HG03575 (cell line): ENCODE data around the gene BRMS1L.

ENCODE experiments used
- ATAC-seq: cut with Tn5 transposase; IDR thresholded peaks from one replicate; pipeline ENCODE4 v1.9.1; 2021; ENCODE audit not compliant: unreplicated experiment, insufficient number of reproducible peaks, low FRiP score; ENCODE audit errors: extremely low read depth

BRMS1L gene

GRCh38 chr14:35900741-35901140, 74.6 kb downstream of the BRMS1L start:
- no peak for ATAC-seq

GRCh38 chr14:35909665-35910064, 83.5 kb downstream of the BRMS1L start:
- ATAC-seq, result no peak

GRCh38 chr14:35910191-35910590, 84.1 kb downstream of the BRMS1L start:
- ATAC-seq, result no peak

- no peak for ATAC-seq
These were observed 85.0 kb downstream of the BRMS1L start for GRCh38 chr14:35911097-35911496.

GRCh38 chr14:35915185-35915584, 89.0 kb downstream of the BRMS1L start:
- ATAC-seq, result no peak

- ATAC-seq, result no peak
These were observed 89.6 kb downstream of the BRMS1L start for GRCh38 chr14:35915775-35916174.
